EL (cell line): ENCODE results near the gene NSG1.

Experiments
- DNase-seq: peaks from one replicate; pipeline ENCODE4 v3.0.0-alpha.2; 2016

The NSG1 gene

DNA sequence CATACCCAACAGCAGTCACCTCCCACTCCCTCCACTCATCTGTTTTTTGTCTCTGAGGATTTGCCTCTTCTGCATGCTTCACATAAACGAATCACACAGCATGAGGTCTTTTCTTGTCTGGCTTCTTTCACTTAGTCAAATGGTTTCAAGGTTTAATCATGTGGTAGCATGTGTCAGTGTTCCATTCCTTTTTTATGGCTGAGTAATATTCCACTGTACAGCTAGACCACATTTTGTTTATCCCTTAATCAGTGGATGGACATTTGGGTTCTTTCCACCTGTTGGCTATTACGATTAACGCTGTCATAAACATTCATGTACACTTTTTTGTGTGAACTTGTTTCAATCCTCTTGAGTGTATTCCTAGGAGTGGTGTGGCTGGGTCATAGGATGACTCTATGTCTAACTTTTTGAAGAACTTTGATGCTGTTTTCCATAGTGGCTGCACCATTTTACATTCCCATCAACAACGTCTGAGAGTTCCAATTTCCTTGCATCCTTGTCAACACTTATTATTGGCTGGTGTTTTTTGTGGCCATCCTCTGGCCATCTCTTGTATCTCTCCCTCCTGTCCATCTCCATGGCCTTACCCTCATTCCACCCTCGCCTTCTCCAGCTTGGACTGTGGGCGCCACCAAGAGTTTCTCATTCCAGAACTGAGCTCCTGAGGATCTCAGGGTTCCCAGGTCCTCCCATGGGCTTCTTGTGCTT, 12.4 kb upstream of the NSG1 start:
- no peak for DNase-seq

DNA sequence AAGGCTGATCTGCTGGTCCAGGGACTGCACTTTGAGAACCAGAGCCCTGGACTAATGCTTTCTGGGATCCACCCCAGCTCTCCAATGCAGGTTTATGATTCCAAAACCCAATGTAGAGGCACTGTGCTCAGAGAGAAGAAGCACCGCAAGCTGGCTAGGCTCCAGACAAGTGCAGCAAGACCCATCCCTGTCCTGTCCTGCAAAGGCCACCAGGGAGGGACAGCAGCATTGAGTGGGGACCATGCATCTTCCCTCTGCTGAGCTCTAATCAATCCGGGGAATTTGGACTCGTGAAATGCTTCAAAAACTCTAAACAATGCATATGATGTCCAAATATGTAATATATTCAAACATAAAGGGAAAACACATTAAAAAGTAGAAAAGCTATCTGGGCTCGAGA, 10.8 kb upstream of the NSG1 start:
- DNase-seq = no peak

DNA sequence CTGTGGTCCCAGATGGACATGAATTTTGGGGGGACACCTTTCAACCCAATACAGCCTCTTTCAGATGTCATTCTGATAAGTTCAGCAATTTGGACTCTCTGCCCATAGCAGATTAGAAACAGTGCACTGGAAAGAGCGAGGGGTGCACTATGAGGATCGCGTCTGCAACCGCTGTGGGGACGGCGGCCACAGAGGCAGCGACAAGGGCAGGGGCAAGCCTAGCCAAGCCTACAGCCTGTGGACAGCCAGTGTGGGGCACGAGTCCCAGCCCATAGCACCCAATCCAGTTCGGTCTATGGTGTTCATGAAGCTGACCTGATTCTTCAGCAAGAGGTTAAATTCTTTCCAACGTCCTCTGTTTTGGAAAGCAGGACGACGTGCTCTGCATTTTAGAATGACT, 9.7 kb upstream of the NSG1 start:
- no peak for DNase-seq

DNA sequence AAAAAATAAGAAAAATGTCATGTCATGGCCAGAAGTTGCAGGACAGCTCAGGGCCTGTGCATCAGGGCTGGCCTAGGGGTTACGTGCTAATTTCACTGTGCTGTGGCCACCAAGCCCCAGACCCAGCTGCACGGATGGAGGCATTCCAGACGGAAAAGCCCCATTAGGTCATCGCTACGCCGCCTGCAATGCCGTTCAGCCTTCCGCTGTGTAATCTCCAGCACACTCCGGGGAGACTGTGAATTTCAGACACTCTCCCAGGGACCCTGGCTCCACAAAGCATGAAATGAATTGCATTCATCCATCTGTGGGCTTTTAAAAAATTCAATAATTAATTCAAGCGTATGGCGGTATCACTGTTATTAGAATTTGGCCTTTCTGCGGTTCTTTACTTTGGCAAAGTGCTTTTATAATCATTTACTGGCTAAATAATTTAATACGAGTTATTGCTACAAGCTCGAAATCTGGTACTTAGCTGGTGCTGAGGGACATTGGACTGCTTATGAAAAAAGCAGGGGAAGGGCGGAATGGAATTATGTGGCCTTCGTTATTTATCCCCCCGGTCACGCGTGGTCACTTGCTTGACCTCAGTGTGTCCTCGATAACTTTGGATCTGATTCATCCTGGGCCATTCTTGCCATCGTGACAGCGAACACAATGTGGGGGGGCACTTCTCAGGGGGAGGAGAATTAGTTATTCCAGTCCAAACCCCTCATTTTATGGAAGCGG, 9.0 kb upstream of the NSG1 start:
- DNase-seq = no peak

DNA sequence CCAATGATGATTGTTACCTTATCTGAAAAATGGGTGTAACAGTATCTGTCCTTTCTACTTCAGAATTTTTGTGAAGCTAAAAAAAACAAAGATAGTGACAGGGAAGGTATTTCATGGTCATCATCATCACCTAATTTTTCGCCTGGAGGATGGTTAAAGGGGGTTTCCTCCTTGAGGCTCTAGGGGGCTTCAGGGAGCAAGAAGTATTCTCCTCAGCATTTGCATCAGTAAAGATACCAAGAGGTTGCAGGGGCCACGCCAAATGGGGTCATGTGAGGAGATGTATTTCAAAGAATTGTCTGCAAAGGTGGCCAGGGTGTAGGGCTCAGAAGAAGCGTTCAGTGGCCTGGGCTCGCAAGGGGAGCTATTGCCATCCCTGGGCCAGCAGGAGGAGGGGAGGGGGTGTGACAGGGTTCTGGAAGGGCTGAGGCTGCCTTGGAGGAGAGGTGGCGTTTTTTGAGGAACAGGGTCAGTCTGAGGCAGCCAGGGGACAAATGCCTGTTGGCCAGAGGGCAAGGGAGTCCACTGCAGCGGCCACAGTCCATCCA, 7.3 kb upstream of the NSG1 start:
- no peak for DNase-seq

DNA sequence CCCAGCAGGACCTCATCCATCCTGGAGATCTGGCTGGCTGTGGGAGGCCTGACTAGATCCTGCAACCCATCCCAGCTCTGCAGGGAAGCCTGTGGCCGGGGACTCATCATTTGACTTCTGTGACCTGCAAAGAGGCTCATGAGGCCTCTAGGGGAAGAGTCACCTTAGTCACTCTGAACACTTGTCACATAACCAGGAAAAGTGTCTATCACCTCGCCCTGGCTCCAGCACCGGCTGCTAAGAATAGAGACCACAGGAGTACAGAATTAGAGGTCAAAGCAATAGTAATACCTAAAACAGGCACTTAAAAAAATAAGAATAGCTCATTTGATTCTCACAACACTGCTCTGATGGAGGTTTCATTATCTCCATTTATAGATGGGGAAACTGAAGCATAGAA, 3.8 kb upstream of the NSG1 start:
- no peak for DNase-seq

- DNase-seq = peak; percentile 40
Observed at GRCh38 chr4:4384837-4385236, 2.1 kb upstream of the NSG1 start.

DNA sequence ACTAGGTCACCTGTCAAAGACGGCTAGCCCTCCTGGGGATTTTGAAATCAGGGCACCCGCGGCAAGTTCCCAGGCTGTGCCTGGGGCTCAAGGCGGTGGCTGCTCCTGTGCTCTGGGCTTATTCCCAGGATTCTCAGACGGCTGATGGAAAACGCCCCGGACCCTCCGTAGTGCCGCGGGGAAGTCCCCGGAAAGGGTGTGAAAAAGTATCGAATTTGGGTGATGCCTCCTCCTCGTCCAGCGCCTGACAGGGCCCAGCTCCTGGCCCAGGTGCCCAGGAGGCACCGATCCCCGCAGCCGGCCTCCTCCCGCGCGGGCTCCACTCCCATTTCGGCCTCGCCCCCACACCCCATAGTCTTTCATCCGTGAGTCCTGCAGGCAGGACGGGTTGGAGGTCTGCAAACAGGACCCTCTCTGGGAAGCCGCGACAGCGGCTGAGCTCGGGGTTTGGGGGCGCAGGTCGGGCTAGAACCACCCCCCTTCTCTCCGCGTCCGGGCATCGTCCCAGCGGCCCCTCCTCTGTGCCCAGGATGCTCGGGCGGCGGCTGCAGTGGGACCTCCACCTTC, 1.1 kb upstream of the NSG1 start:
- DNase-seq = no peak

GRCh38 chr4:4386296-4386735, 586 bp upstream of the NSG1 start:
- DNase-seq = no peak

GRCh38 chr4:4387531-4388310, 819 bp downstream of the NSG1 start:
- no peak for DNase-seq

DNA sequence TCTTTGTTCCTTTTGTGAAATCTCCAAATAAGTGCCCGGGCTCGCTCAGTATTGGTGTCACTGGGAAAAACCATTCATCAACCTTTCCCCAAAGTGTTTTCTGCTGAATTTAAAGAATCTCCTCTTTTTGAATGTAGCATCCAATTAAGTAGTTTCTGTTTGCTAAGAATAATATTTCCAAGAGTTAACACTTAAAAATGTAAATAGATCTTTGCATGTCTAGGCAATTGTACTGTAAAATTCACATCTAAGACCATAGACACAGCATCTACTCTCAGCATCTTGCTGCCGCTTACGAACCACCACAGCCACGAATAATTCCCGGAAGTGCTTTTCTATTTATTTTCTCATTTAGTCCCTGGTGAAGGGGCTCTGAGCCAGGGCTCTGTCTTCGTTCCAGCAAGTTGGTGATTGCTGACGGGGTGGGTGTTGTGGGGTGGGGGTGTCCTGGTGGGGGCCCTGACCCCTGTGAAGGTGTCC, 1.4 kb downstream of the NSG1 start:
- no peak for DNase-seq

GRCh38 chr4:4388836-4389575, 2.1 kb downstream of the NSG1 start:
- DNase-seq = no peak

GRCh38 chr4:4390046-4390445, 3.1 kb downstream of the NSG1 start:
- DNase-seq = no peak

DNA sequence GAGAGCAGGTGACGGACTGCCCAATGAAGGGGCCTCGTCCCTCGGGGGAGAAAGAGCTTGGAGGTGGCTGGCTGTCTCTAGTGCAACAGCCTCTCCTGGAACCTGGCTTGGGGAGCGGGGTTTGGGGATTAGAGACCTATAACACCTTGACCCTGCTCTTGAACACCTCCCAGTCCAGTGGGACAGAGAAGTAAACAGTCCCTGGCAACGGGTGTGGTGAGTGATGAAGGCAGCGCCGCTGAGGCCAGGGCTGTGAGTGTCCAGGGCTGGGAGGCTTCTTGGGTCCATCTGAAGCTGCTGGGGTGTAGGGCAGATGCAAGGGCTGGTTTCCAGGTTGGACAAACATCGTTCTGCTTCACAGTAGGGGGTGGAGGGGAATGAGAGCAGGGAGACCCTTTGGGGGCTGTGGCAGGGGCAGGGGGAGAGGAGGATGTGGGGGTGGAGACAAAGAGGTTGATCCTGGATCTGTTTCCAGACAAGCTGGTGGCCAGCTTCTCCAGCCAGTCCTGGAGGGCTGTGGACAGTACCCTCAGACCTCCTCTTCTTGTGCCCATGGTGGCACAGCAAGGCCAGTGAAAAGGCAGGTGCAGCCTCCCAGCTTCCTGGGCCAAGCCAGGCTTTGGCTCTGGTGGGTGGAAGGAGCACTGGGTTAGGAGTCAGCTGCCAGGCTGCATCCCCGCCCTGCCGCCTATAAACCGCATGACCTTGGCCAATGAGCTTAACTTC, 3.8 kb downstream of the NSG1 start:
- no peak for DNase-seq

- DNase-seq = no peak
Observed at GRCh38 chr4:4391866-4392265, 5.0 kb downstream of the NSG1 start.

- no peak for DNase-seq
Observed at GRCh38 chr4:4392501-4393183, 5.7 kb downstream of the NSG1 start.

DNA sequence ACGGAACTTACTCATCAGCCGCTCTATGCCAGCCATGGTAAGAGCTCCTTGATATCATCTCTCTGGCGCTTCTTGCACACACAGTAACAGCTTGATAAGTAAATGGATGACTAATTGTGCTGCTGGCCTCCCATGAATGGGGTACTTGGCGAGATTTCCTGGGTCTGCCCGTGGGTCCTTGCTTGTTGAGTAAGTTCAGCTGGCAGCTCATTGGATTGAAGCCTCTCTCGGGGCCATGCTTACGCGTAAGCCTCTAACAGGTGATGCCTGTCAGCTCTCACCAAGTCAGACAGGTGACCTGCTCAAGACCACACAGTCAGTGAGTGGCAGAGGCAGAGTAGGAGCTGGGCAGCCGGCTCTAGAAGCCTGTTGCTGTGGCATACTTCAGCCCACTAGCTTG, 7.7 kb downstream of the NSG1 start:
- DNase-seq = peak; percentile 22

GRCh38 chr4:4395371-4395770, 8.5 kb downstream of the NSG1 start:
- no peak for DNase-seq

DNA sequence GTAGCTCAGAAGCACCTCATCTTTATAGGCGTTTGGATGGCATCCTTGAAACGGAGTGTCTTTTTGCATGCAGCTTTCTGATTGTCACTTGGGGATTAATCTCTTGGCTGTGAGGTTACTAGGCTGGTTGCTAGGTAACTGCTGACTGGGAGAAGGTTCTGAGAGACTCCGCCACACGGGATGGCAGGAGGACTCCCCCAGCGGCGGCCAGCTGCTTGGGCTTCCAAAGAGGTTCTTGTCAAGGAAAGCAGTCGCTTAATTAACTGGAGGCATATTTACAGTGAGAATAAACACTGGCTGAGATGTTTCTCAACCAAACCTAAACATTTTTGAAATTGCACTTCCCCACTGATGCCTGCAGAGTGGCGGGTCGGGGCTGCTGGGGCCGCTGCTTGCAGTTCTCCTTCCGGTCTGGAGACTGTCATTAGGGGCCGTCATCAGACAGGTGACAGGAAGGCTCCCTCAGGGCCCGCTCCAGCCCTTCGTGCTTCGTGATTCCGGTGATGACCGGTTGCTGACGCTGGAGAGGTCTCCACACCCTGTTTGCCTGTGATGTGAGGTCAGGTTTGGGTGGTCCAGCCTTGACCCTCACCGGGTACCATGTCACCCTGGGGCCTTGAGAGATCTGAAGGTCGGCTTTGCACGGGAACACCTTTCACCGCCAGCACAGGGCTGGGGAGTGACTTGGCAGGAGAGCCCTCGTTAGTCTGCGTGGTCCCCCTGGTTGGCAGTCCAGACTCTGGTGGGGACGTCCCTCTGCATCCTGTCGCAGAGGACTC, 9.1 kb downstream of the NSG1 start:
- DNase-seq = no peak
